HepG2 (cell line): ENCODE results near the gene KCNK7. TPM values are rescaled to one million over a fixed set of nuclear protein-coding genes. Genes with fewer than 3 reads are reported as not detected.

Source experiments
- GLI4 ChIP-seq: sonication (generic); formaldehyde crosslinking; IDR thresholded peaks from 2 replicates; pipeline ENCODE4 v1.5.1; 2020; ENCODE audit warnings: missing genetic modification reagents, mild to moderate bottlenecking, moderate library complexity, borderline replicate concordance
- HNF4G ChIP-seq, 2 experiments: sonication (generic) in 1 of 2; formaldehyde crosslinking in 1 of 2; IDR thresholded peaks; 2 replicates each; pipeline versions ENCODE4 v1.4.0 to v1.6.1; 2011 to 2020; ENCODE audit warnings: borderline replicate concordance in 2 of 2, low read depth in 2 of 2, mild to moderate bottlenecking in 2 of 2, low read length in 1 of 2, missing genetic modification reagents in 1 of 2, moderate library complexity in 1 of 2
- KDM1A ChIP-seq: IDR thresholded peaks from 2 replicates; pipeline ENCODE4 v1.6.1; 2016; ENCODE audit warnings: missing compliant biosample characterization
- MIXL1 ChIP-seq: IDR thresholded peaks from 2 replicates; pipeline ENCODE4 v1.6.1; 2016
- RBM22 ChIP-seq: fragments of 200-400 bp; formaldehyde crosslinking; optimal IDR thresholded peaks from 2 replicates; pipeline ENCODE3; 2017; ENCODE audit warnings: mild to moderate bottlenecking, low read length, moderate library complexity
- RORA ChIP-seq: sonication (generic); formaldehyde crosslinking; IDR thresholded peaks from 2 replicates; pipeline ENCODE4 v1.5.0; 2020; ENCODE audit warnings: mild to moderate bottlenecking, missing genetic modification reagents, moderate library complexity
- THAP7 ChIP-seq: sonication (generic); formaldehyde crosslinking; IDR thresholded peaks from 2 replicates; pipeline ENCODE4 v1.8.1; 2023; ENCODE audit warnings: mild to moderate bottlenecking, missing genetic modification reagents
- ZNF281 ChIP-seq: sonication (generic); formaldehyde crosslinking; IDR thresholded peaks from 2 replicates; pipeline ENCODE4 v1.4.0; 2020; ENCODE audit warnings: missing genetic modification reagents, borderline replicate concordance
- ZNF564 ChIP-seq: sonication (generic); formaldehyde crosslinking; IDR thresholded peaks from 2 replicates; pipeline ENCODE4 v1.8.1; 2023; ENCODE audit warnings: mild to moderate bottlenecking, missing genetic modification reagents
- ZNF652 ChIP-seq: IDR thresholded peaks from 2 replicates; pipeline ENCODE4 v1.6.1; 2016; ENCODE audit warnings: low read depth, borderline replicate concordance
- ZNF772 ChIP-seq: sonication (generic); formaldehyde crosslinking; IDR thresholded peaks from 2 replicates; pipeline ENCODE4 v1.5.0; 2020; ENCODE audit warnings: mild to moderate bottlenecking, missing genetic modification reagents
- ZNF777 ChIP-seq: sonication (generic); formaldehyde crosslinking; IDR thresholded peaks from 2 replicates; pipeline ENCODE4 v1.4.0; 2020; ENCODE audit warnings: missing genetic modification reagents
- polyA plus RNA-seq, 8 experiments: library from polyadenylated mRNA; depleted of rRNA in 3 of 8; stranded (reverse) in 7 of 8; unstranded in 1 of 8; fragments of >200 nt; fragmentation: Illumina TruSeq in 4 of 8; extraction: Trizol in 4 of 8; gene quantifications; 2 replicates each; pipeline versions ENCODE4 v1.2.1 to v1.2.3, GENCODE V29; 2011 to 2016; ENCODE audit warnings: low read depth in 4 of 8, missing spikeins in 1 of 8, mixed read lengths in 1 of 8; ENCODE audit not compliant: insufficient read depth in 1 of 8
- total RNA-seq, 5 experiments: library from RNA; depleted of rRNA; stranded (reverse); fragments of >200 nt; fragmentation: Illumina TruSeq; extraction: Trizol; gene quantifications; 2 replicates each; pipeline ENCODE4 v1.2.3, GENCODE V29; 2016; ENCODE audit warnings: low read depth in 1 of 5
- TF ChIP-seq, protein P1 (sequence below): sonication (generic); formaldehyde crosslinking; IDR thresholded peaks from 2 replicates; pipeline ENCODE4 v1.5.1; 2020; ENCODE audit warnings: mild to moderate bottlenecking, missing genetic modification reagents, borderline replicate concordance
- TF ChIP-seq, protein P2 (sequence below): sonication (generic); formaldehyde crosslinking; IDR thresholded peaks from 2 replicates; pipeline ENCODE4 v1.4.0; 2020; ENCODE audit warnings: missing genetic modification reagents, borderline replicate concordance

KCNK7 gene
- total and polyA plus RNA-seq, 2 of the 13 experiments (the other 11 are each of a cell fraction or from before 2014, with no cell fraction given) = 0.11 TPM; not detected in 1

DNA sequence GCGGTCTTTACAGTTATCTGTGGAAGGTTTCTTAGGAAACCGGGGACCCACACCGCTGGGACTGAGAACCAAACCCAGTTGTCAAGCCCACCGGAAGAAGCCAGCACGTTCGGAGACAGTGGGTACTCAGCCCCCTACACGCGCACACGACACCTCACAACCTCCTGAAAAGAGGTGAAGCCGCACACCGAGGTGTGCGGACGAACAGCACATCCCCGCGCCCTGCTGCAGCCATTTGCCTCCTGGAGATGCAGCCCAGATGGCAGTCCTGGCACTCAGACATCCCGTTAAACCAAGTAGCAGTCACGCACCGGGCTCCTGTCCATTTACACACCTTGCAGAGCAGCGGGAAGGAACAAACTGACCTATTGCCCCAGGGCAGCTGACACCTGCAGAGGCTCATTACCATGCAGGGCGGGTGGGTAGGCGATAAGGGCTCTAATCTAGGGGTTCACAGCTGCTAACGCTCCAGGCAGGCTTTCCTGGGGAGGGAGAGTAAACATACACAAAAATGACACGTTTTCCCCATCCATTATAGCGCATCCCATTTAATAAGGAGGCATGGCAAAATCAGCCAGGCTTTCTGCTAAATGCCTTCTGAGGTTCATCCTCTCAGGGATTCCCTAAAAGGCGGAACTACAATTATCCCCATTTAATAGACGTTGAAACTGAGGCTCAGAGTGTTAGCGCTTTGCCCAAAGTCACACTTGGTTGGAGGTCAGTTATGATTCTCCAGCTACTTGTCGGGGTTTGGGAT, 20.6 kb downstream of the KCNK7 start (continued):
- no peak for TF ChIP-seq THAP7
- no peak for TF ChIP-seq GLI4
- TF ChIP-seq, protein P1, sequence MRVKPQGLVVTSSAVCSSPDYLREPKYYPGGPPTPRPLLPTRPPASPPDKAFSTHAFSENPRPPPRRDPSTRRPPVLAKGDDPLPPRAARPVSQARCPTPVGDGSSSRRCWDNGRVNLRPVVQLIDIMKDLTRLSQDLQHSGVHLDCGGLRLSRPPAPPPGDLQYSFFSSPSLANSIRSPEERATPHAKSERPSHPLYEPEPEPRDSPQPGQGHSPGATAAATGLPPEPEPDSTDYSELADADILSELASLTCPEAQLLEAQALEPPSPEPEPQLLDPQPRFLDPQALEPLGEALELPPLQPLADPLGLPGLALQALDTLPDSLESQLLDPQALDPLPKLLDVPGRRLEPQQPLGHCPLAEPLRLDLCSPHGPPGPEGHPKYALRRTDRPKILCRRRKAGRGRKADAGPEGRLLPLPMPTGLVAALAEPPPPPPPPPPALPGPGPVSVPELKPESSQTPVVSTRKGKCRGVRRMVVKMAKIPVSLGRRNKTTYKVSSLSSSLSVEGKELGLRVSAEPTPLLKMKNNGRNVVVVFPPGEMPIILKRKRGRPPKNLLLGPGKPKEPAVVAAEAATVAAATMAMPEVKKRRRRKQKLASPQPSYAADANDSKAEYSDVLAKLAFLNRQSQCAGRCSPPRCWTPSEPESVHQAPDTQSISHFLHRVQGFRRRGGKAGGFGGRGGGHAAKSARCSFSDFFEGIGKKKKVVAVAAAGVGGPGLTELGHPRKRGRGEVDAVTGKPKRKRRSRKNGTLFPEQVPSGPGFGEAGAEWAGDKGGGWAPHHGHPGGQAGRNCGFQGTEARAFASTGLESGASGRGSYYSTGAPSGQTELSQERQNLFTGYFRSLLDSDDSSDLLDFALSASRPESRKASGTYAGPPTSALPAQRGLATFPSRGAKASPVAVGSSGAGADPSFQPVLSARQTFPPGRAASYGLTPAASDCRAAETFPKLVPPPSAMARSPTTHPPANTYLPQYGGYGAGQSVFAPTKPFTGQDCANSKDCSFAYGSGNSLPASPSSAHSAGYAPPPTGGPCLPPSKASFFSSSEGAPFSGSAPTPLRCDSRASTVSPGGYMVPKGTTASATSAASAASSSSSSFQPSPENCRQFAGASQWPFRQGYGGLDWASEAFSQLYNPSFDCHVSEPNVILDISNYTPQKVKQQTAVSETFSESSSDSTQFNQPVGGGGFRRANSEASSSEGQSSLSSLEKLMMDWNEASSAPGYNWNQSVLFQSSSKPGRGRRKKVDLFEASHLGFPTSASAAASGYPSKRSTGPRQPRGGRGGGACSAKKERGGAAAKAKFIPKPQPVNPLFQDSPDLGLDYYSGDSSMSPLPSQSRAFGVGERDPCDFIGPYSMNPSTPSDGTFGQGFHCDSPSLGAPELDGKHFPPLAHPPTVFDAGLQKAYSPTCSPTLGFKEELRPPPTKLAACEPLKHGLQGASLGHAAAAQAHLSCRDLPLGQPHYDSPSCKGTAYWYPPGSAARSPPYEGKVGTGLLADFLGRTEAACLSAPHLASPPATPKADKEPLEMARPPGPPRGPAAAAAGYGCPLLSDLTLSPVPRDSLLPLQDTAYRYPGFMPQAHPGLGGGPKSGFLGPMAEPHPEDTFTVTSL (CRISPR knock-in tag) = no peak
- TF ChIP-seq ZNF564 (CRISPR knock-in tag) = no peak
- no peak for TF ChIP-seq RORA (CRISPR knock-in tag)
- TF ChIP-seq ZNF281 (CRISPR knock-in tag) = no peak
- no peak for TF ChIP-seq ZNF772 (CRISPR knock-in tag)
- TF ChIP-seq, protein P2, sequence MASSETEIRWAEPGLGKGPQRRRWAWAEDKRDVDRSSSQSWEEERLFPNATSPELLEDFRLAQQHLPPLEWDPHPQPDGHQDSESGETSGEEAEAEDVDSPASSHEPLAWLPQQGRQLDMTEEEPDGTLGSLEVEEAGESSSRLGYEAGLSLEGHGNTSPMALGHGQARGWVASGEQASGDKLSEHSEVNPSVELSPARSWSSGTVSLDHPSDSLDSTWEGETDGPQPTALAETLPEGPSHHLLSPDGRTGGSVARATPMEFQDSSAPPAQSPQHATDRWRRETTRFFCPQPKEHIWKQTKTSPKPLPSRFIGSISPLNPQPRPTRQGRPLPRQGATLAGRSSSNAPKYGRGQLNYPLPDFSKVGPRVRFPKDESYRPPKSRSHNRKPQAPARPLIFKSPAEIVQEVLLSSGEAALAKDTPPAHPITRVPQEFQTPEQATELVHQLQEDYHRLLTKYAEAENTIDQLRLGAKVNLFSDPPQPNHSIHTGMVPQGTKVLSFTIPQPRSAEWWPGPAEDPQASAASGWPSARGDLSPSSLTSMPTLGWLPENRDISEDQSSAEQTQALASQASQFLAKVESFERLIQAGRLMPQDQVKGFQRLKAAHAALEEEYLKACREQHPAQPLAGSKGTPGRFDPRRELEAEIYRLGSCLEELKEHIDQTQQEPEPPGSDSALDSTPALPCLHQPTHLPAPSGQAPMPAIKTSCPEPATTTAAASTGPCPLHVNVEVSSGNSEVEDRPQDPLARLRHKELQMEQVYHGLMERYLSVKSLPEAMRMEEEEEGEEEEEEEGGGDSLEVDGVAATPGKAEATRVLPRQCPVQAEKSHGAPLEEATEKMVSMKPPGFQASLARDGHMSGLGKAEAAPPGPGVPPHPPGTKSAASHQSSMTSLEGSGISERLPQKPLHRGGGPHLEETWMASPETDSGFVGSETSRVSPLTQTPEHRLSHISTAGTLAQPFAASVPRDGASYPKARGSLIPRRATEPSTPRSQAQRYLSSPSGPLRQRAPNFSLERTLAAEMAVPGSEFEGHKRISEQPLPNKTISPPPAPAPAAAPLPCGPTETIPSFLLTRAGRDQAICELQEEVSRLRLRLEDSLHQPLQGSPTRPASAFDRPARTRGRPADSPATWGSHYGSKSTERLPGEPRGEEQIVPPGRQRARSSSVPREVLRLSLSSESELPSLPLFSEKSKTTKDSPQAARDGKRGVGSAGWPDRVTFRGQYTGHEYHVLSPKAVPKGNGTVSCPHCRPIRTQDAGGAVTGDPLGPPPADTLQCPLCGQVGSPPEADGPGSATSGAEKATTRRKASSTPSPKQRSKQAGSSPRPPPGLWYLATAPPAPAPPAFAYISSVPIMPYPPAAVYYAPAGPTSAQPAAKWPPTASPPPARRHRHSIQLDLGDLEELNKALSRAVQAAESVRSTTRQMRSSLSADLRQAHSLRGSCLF (CRISPR knock-in tag) = no peak
- TF ChIP-seq ZNF777 = no peak
- no peak for TF ChIP-seq MIXL1 (CRISPR knock-in tag)
- TF ChIP-seq RBM22 = peak; percentile 66
- peak; percentile 79 for TF ChIP-seq KDM1A
- TF ChIP-seq HNF4G (IDR thresholded peaks at IDR 0.05; ENCODE audit: borderline replicate concordance, low read depth, low read length) = 0 out of 2 replicates have a peak, but pooled peaks have one; percentile 3
- no peak for TF ChIP-seq HNF4G (CRISPR knock-in tag; IDR thresholded peaks at IDR 0.05; ENCODE audit: borderline replicate concordance, low read depth)
- TF ChIP-seq ZNF652 (CRISPR knock-in tag) = no peak
